IPS-20b (cell line): ENCODE data around the gene ATF7.

ENCODE experiments used
- H3K27ac ChIP-seq: one replicate; pipeline ENCODE4 v1.5.1; 2013; ENCODE audit warnings: low read length
- H3K27me3 ChIP-seq: 2 replicates; pipeline ENCODE4 v1.6.1; 2013; ENCODE audit warnings: mild to moderate bottlenecking, low read length, inconsistent platforms; ENCODE audit not compliant: insufficient read depth
- H3K36me3 ChIP-seq: 2 replicates; pipeline ENCODE4 v1.6.1; 2013; ENCODE audit warnings: low read depth, mild to moderate bottlenecking, inconsistent platforms, low read length, moderate library complexity; ENCODE audit not compliant: insufficient read depth
- H3K4me1 ChIP-seq: 2 replicates; pipeline ENCODE4 v1.6.1; 2013; ENCODE audit warnings: mild to moderate bottlenecking, control low read depth, inconsistent platforms, low read length, moderate library complexity; ENCODE audit not compliant: insufficient read depth
- H3K4me3 ChIP-seq: 2 replicates; pipeline ENCODE4 v1.5.1; 2013; ENCODE audit warnings: mild to moderate bottlenecking, low read length, inconsistent platforms
- H3K9ac ChIP-seq: 2 replicates; pipeline ENCODE4 v1.6.1; 2013; ENCODE audit warnings: low read depth, mild to moderate bottlenecking, inconsistent platforms, low read length, moderate library complexity
- H3K9me3 ChIP-seq: 2 replicates; pipeline ENCODE4 v1.6.1; 2013; ENCODE audit warnings: mild to moderate bottlenecking, low read depth, low read length, inconsistent platforms; ENCODE audit not compliant: insufficient read depth

ATF7 gene

GRCh38 chr12:53513712-53514410 lies 112.3 kb downstream of the ATF7 start:
- no peaks in the 10 kb centered on the region for H3K27me3 ChIP-seq
- peaks cover 40% of the 10 kb centered on the region; the same call in 1 of the 2 replicates for H3K36me3 ChIP-seq
- H3K9me3 ChIP-seq, result no peaks in the 10 kb centered on the region
- H3K4me1 ChIP-seq, result no peaks in the 10 kb centered on the region
- H3K4me3 ChIP-seq, result no peak overlapping the region
- H3K9ac ChIP-seq, result no peak overlapping the region
- no peak overlapping the region for H3K27ac ChIP-seq

GRCh38 chr12:53510181-53510812 lies 115.9 kb downstream of the ATF7 start:
- H3K4me1 ChIP-seq, result no peaks in the 10 kb centered on the region
- peaks cover 39% of the 10 kb centered on the region for H3K36me3 ChIP-seq
- no peak overlapping the region for H3K27ac ChIP-seq
- no peak overlapping the region for H3K9ac ChIP-seq
- no peak overlapping the region for H3K4me3 ChIP-seq
- H3K27me3 ChIP-seq, result no peaks in the 10 kb centered on the region
- no peaks in the 10 kb centered on the region for H3K9me3 ChIP-seq

- H3K36me3 ChIP-seq, result peaks cover 43% of the 10 kb centered on the region
- no peaks in the 10 kb centered on the region for H3K4me1 ChIP-seq
- H3K27ac ChIP-seq, result no peak overlapping the region
- no peak overlapping the region for H3K9ac ChIP-seq
- H3K4me3 ChIP-seq, result no peak overlapping the region
- H3K9me3 ChIP-seq, result no peaks in the 10 kb centered on the region
- no peaks in the 10 kb centered on the region for H3K27me3 ChIP-seq
Measured at GRCh38 chr12:53508534-53509170, 117.5 kb downstream of the ATF7 start.

- no peak overlapping the region for H3K4me3 ChIP-seq
- no peaks in the 10 kb centered on the region for H3K27me3 ChIP-seq
- H3K4me1 ChIP-seq, result no peaks in the 10 kb centered on the region
- H3K27ac ChIP-seq, result no peak overlapping the region
- peaks cover 44% of the 10 kb centered on the region for H3K36me3 ChIP-seq
- no peaks in the 10 kb centered on the region for H3K9me3 ChIP-seq
- no peak overlapping the region for H3K9ac ChIP-seq
Measured at GRCh38 chr12:53507603-53507885, 118.6 kb downstream of the ATF7 start.

- peaks cover 44% of the 10 kb centered on the region for H3K36me3 ChIP-seq
Measured at GRCh38 chr12:53506881-53507602, 119.1 kb downstream of the ATF7 start, which contains the start of gene NPFF. TSS of gene NPFF (minus strand) at chr12:53507484. CDS start at chr12:53507474, 10 bp downstream.

GRCh38 chr12:53506450-53506785 lies 119.8 kb downstream of the ATF7 start:
- Histone ChIP-seq H3K9ac (no peak overlapping the region), H3K4me1 (peaks cover 8% of the 10 kb centered on the region), H3K27ac (no peak overlapping the region), H3K9me3 (no peaks in the 10 kb centered on the region), H3K27me3 (no peaks in the 10 kb centered on the region), H3K4me3 (no peak overlapping the region), H3K36me3 (peaks cover 44% of the 10 kb centered on the region)

More at GRCh38 chr12:53506881-53507602, 119.1 kb downstream of the ATF7 start, which contains the start of gene NPFF:
- Histone ChIP-seq H3K9ac (no peak within 1 kb of the TSS), H3K4me1 (peaks cover 2% of the 10 kb centered on the region), H3K4me3 (no peak within 1 kb of the TSS), H3K9me3 (no peaks in the 10 kb centered on the region), H3K27ac (no peak within 1 kb of the TSS), H3K27me3 (no peaks in the 10 kb centered on the region)

- no peaks in the 10 kb centered on the region for H3K27me3 ChIP-seq
- peaks cover 44% of the 10 kb centered on the region for H3K36me3 ChIP-seq
- no peak overlapping the region for H3K9ac ChIP-seq
- no peak overlapping the region for H3K27ac ChIP-seq
- H3K4me1 ChIP-seq, result peaks cover 8% of the 10 kb centered on the region
- H3K4me3 ChIP-seq, result no peak overlapping the region
- no peaks in the 10 kb centered on the region for H3K9me3 ChIP-seq
Measured at GRCh38 chr12:53505555-53506449, 120.4 kb downstream of the ATF7 start.

GRCh38 chr12:53505086-53505485 lies 121.1 kb downstream of the ATF7 start:
- H3K27ac ChIP-seq, result no peak overlapping the region
- peaks cover 44% of the 10 kb centered on the region for H3K36me3 ChIP-seq
- no peaks in the 10 kb centered on the region for H3K9me3 ChIP-seq
- H3K4me3 ChIP-seq, result no peak overlapping the region
- peaks cover 10% of the 10 kb centered on the region for H3K4me1 ChIP-seq
- no peaks in the 10 kb centered on the region for H3K27me3 ChIP-seq
- H3K9ac ChIP-seq, result no peak overlapping the region

- no peak overlapping the region for H3K4me3 ChIP-seq
Measured at GRCh38 chr12:53504004-53504920, 121.9 kb downstream of the ATF7 start.

GRCh38 chr12:53502983-53503728 lies 123.0 kb downstream of the ATF7 start:
- Histone ChIP-seq H3K4me3 (no peak overlapping the region), H3K4me1 (peaks cover 15% of the 10 kb centered on the region), H3K9ac (no peak overlapping the region), H3K9me3 (no peaks in the 10 kb centered on the region), H3K27ac (no peak overlapping the region), H3K27me3 (no peaks in the 10 kb centered on the region), H3K36me3 (peaks cover 44% of the 10 kb centered on the region)

More at GRCh38 chr12:53504004-53504920, 121.9 kb downstream of the ATF7 start:
- Histone ChIP-seq H3K27ac (no peak overlapping the region), H3K9me3 (no peaks in the 10 kb centered on the region), H3K27me3 (no peaks in the 10 kb centered on the region), H3K9ac (no peak overlapping the region), H3K36me3 (peaks cover 44% of the 10 kb centered on the region), H3K4me1 (peaks cover 11% of the 10 kb centered on the region)
